Measurements from ENCODE around the gene SLC25A2. TPM values are rescaled to one million over a fixed set of nuclear protein-coding genes. Genes with fewer than 3 reads are reported as not detected.
"Not testable (repeated sequence)": the region's sequence is repeated elsewhere in the genome, so short reads cannot be mapped to it uniquely, and the experiment has no call there.

SLC25A2 gene
- total and polyA plus RNA-seq, 9 donors, result 0.08 to 0.22 TPM; not detected in 7

DNA sequence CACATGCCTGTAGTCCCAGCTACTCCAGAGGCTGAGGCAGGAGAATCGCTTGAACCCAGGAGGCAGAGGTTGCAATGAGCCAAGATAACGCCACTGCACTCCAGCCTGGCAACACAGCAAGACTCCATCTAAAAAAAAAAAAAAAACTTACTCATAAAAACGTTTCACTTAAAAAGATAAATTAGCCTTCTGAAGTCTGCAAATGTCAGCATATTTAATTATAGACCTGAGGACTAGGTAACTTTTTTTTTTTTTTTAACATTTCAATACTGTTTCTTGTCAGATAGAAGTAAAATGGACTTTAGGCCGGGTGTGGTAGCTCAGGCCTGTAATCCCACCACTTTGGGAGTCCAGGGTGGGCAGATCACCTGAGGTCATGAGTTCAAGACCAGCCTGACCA, 13.1 kb upstream of the SLC25A2 start:
- DNase-seq; H3K4me3 ChIP-seq (ENCODE audit: low read length); H3K27me3 ChIP-seq (ENCODE audit: control insufficient read depth, insufficient read depth, low read length); H3K27ac ChIP-seq (ENCODE audit: low read length); H3K4me1 ChIP-seq (ENCODE audit: control insufficient read depth, insufficient read depth, low read length): not testable (repeated sequence)
- Histone ChIP-seq H3K9me3 (replicated peaks; ENCODE audit: control insufficient read depth, low read depth, low read length) (peaks cover 67% of the 10 kb centered on the region), H3K36me3 (ENCODE audit: control insufficient read depth, insufficient read depth, low read length) (peaks cover 17% of the 10 kb centered on the region)
- no CpG with 5 or more reads among the region's 4 CpGs for WGBS (ENCODE audit: insufficient coverage)

DNA sequence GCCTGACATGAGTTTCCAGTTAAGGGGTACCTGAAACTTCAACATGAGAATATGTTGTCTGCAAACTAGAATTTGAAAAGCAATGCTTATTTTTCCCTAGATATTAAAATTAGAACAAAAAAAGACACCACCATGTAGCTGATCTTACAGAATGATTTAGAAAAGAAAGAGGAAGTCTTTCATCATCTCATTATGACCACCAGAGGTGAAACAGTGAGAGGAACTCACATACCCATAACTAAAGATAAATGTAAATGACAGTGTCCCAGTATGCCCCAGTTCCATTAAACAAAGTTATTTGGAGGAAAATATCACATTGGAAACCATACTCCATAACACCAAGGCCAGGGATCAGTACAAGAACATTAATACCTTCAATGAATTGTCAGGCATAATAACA, 9.9 kb upstream of the SLC25A2 start:
- Histone ChIP-seq H3K9me3 (replicated peaks; ENCODE audit: control insufficient read depth, low read depth, low read length) (peaks cover 66% of the 10 kb centered on the region), H3K27me3 (ENCODE audit: control insufficient read depth, insufficient read depth, low read length) (no peaks in the 10 kb centered on the region), H3K36me3 (ENCODE audit: control insufficient read depth, insufficient read depth, low read length) (peaks cover 6% of the 10 kb centered on the region), H3K4me1 (ENCODE audit: control insufficient read depth, insufficient read depth, low read length) (no peaks in the 10 kb centered on the region), H3K4me3 (ENCODE audit: low read length) (no peak overlapping the region), H3K27ac (ENCODE audit: low read length) (no peak overlapping the region)
- no peak for DNase-seq

- no peak overlapping the region for H3K27ac ChIP-seq (ENCODE audit: low read length)
- no peaks in the 10 kb centered on the region for H3K4me1 ChIP-seq (ENCODE audit: control insufficient read depth, insufficient read depth, low read length)
- H3K36me3 ChIP-seq (ENCODE audit: control insufficient read depth, insufficient read depth, low read length), result no peaks in the 10 kb centered on the region
- DNase-seq, result no peak
- H3K27me3 ChIP-seq (ENCODE audit: control insufficient read depth, insufficient read depth, low read length), result no peaks in the 10 kb centered on the region
- H3K9me3 ChIP-seq (replicated peaks; ENCODE audit: control insufficient read depth, low read depth, low read length), result peaks cover 69% of the 10 kb centered on the region
- WGBS (ENCODE audit: insufficient coverage), result no CpG with 5 or more reads among the region's 1 CpG
- H3K4me3 ChIP-seq (ENCODE audit: low read length), result no peak overlapping the region
Observed at GRCh38 chr5:141306630-141307029, 2.8 kb upstream of the SLC25A2 start.

DNA sequence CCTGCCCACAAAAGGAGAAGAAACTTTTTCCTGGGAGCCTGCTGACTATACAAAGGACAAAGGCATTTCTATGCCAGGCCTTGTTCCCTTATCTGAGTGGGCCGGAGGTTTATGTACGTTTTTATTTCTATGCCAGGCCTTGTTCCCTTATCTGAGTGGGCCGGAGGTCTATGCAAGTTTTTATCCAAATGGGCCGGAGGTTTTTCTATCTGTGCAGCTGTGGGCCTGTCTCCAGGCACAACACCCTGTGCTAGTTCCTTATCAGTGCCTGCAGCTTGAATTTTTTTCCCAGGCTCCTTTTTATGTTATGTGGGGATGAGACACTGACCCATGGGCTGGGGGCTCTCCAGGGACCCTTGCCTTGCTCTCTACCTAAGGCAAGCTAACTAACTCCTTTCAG, 5.5 kb downstream of the SLC25A2 start:
- H3K4me1 ChIP-seq (ENCODE audit: control insufficient read depth, insufficient read depth, low read length), result no peaks in the 10 kb centered on the region
- peaks cover 82% of the 10 kb centered on the region for H3K9me3 ChIP-seq (replicated peaks; ENCODE audit: control insufficient read depth, low read depth, low read length)
- WGBS (ENCODE audit: insufficient coverage), result 96% methylated on average over 4 of the region's 4 CpGs

GRCh38 chr5:141272906-141273305, 30.9 kb downstream of the SLC25A2 start:
- H3K27ac ChIP-seq (ENCODE audit: low read length), result no peak overlapping the region
- DNase-seq, result no peak
- H3K9me3 ChIP-seq (replicated peaks; ENCODE audit: control insufficient read depth, low read depth, low read length), result peaks cover 72% of the 10 kb centered on the region
- WGBS (ENCODE audit: insufficient coverage), result 72% methylated on average over 2 of the region's 3 CpGs
- no peaks in the 10 kb centered on the region for H3K4me1 ChIP-seq (ENCODE audit: control insufficient read depth, insufficient read depth, low read length)
- H3K36me3 ChIP-seq (ENCODE audit: control insufficient read depth, insufficient read depth, low read length), result no peaks in the 10 kb centered on the region
- H3K4me3 ChIP-seq (ENCODE audit: low read length), result no peak overlapping the region
- H3K27me3 ChIP-seq (ENCODE audit: control insufficient read depth, insufficient read depth, low read length), result no peaks in the 10 kb centered on the region

More for the DNA sequence above, 5.5 kb downstream of the SLC25A2 start:
- Histone ChIP-seq H3K4me3 (ENCODE audit: low read length) (no peak overlapping the region), H3K27ac (ENCODE audit: low read length) (no peak overlapping the region), H3K36me3 (ENCODE audit: control insufficient read depth, insufficient read depth, low read length) (no peaks in the 10 kb centered on the region), H3K27me3 (ENCODE audit: control insufficient read depth, insufficient read depth, low read length) (no peaks in the 10 kb centered on the region)
- DNase-seq, result no peak

DNA sequence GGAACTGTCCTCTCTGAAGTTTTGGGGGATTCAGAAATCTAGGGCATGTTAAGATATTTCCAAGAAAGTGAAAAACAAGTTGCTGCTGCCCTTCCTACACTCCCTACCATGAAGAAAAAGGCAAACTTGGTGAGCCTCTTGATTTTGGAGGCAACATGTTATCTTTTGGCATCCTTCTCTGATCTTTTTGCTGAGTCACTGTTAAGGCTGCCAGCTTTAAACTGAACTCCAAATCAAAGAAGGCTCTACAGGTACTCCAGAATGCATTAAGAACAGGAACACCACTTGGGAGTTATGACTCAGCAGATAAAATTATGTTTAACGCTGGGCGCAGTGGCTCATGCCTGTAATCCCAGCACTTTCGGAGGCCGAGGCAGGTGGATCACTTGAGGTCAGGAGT, 34.7 kb downstream of the SLC25A2 start:
- H3K9me3 ChIP-seq (replicated peaks; ENCODE audit: control insufficient read depth, low read depth, low read length), result peaks cover 82% of the 10 kb centered on the region
- H3K27ac ChIP-seq (ENCODE audit: low read length), result no peak overlapping the region
- WGBS (ENCODE audit: insufficient coverage), result no CpG with 5 or more reads among the region's 4 CpGs
- H3K4me1 ChIP-seq (ENCODE audit: control insufficient read depth, insufficient read depth, low read length), result no peaks in the 10 kb centered on the region
- H3K4me3 ChIP-seq (ENCODE audit: low read length), result no peak overlapping the region
- no peak for DNase-seq
- H3K36me3 ChIP-seq (ENCODE audit: control insufficient read depth, insufficient read depth, low read length), result no peaks in the 10 kb centered on the region
- H3K27me3 ChIP-seq (ENCODE audit: control insufficient read depth, insufficient read depth, low read length), result no peaks in the 10 kb centered on the region

DNA sequence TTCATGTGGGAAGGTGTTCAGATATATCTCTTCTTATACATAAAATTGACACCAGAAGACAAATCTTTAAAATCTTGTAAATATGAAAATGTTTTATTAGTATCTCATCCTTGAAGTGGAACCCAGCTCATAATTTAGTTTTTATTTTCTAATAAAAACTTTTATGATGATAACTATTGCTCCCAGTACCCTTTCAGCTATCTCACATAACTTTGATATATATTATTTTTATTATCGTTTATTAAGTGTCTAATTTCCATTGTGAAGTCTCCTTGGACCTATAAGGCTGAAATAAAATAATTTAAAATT, 42.7 kb downstream of the SLC25A2 start:
- H3K36me3 ChIP-seq (ENCODE audit: control insufficient read depth, insufficient read depth, low read length), result no peaks in the 10 kb centered on the region
- peaks cover 65% of the 10 kb centered on the region for H3K9me3 ChIP-seq (replicated peaks; ENCODE audit: control insufficient read depth, low read depth, low read length)
- H3K27ac ChIP-seq (ENCODE audit: low read length), result no peak overlapping the region
- DNase-seq, result no peak
- H3K4me3 ChIP-seq (ENCODE audit: low read length), result no peak overlapping the region
- WGBS (ENCODE audit: insufficient coverage), result no CpG with 5 or more reads among the region's 1 CpG
- H3K4me1 ChIP-seq (ENCODE audit: control insufficient read depth, insufficient read depth, low read length), result no peaks in the 10 kb centered on the region
- H3K27me3 ChIP-seq (ENCODE audit: control insufficient read depth, insufficient read depth, low read length), result no peaks in the 10 kb centered on the region

GRCh38 chr5:141260458-141261237, 43.2 kb downstream of the SLC25A2 start:
- Histone ChIP-seq H3K4me3 (ENCODE audit: low read length) (no peak overlapping the region), H3K27me3 (ENCODE audit: control insufficient read depth, insufficient read depth, low read length) (no peaks in the 10 kb centered on the region), H3K27ac (ENCODE audit: low read length) (no peak overlapping the region), H3K9me3 (replicated peaks; ENCODE audit: control insufficient read depth, low read depth, low read length) (peaks cover 65% of the 10 kb centered on the region), H3K36me3 (ENCODE audit: control insufficient read depth, insufficient read depth, low read length) (no peaks in the 10 kb centered on the region), H3K4me1 (ENCODE audit: control insufficient read depth, insufficient read depth, low read length) (no peaks in the 10 kb centered on the region)
- DNase-seq, result no peak
- WGBS (ENCODE audit: insufficient coverage), result 33% methylated on average over 1 of the region's 5 CpGs

DNA sequence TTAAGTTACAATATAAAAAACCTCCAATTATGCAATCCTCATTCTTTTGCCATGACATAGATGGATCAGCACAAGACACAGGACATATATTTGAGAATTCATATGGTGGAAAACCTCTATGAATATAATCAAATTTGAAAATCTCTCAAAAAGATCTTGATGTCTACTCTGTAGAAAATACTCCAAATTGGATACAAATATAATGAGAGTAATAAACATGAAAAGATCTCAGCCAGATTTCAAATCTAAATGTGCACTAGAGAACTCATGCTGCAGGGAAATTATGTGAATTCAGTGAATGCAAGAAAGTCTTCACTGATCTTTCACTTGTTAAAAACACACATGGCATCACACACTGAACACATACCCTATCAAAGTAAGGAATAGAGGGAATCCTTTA, 44.9 kb downstream of the SLC25A2 start:
- no peak for DNase-seq
- Histone ChIP-seq H3K36me3 (ENCODE audit: control insufficient read depth, insufficient read depth, low read length) (no peaks in the 10 kb centered on the region), H3K27ac (ENCODE audit: low read length) (no peak overlapping the region), H3K27me3 (ENCODE audit: control insufficient read depth, insufficient read depth, low read length) (no peaks in the 10 kb centered on the region), H3K9me3 (replicated peaks; ENCODE audit: control insufficient read depth, low read depth, low read length) (peaks cover 61% of the 10 kb centered on the region), H3K4me1 (ENCODE audit: control insufficient read depth, insufficient read depth, low read length) (no peaks in the 10 kb centered on the region), H3K4me3 (ENCODE audit: low read length) (no peak overlapping the region)

- no peaks in the 10 kb centered on the region for H3K27me3 ChIP-seq (ENCODE audit: control insufficient read depth, insufficient read depth, low read length)
- no peaks in the 10 kb centered on the region for H3K4me1 ChIP-seq (ENCODE audit: control insufficient read depth, insufficient read depth, low read length)
- DNase-seq, result no peak
- H3K4me3 ChIP-seq (ENCODE audit: low read length), result no peak overlapping the region
- peaks cover 60% of the 10 kb centered on the region for H3K9me3 ChIP-seq (replicated peaks; ENCODE audit: control insufficient read depth, low read depth, low read length)
- H3K36me3 ChIP-seq (ENCODE audit: control insufficient read depth, insufficient read depth, low read length), result no peaks in the 10 kb centered on the region
- no peak overlapping the region for H3K27ac ChIP-seq (ENCODE audit: low read length)
Observed at GRCh38 chr5:141258464-141258863, 45.4 kb downstream of the SLC25A2 start.
